ENCODE data around the gene WARS2. TPM values are rescaled to one million over a fixed set of nuclear protein-coding genes. Genes with fewer than 3 reads are reported as not detected.

WARS2 gene
- total RNA-seq, 1 donor from 2014 or later = 20.2 TPM

- no peak for DNase-seq
- H3K4me3 Mint-ChIP-seq = no peak overlapping the region
- peaks cover 83% of the 10 kb centered on the region for H3K27me3 Mint-ChIP-seq
- intact Hi-C loops (cut with micrococcal nuclease) = no loop called here
- H3K9me3 Mint-ChIP-seq = peaks cover 26% of the 10 kb centered on the region
- peak overlapping the region; percentile 35 for H3K27ac Mint-ChIP-seq
- peaks cover 6% of the 10 kb centered on the region for H3K4me1 Mint-ChIP-seq
- peaks cover 9% of the 10 kb centered on the region for H3K36me3 Mint-ChIP-seq (ENCODE audit: low read depth)
Observed at GRCh38 chr1:118990513-118991152, 149.8 kb downstream of the WARS2 start.

GRCh38 chr1:118989878-118990378 lies 150.5 kb downstream of the WARS2 start:
- H3K4me1 Mint-ChIP-seq = peaks cover 7% of the 10 kb centered on the region
- intact Hi-C loops (cut with micrococcal nuclease) = no loop called here
- DNase-seq = no peak
- H3K27ac Mint-ChIP-seq = peak overlapping the region; percentile 35
- peaks cover 12% of the 10 kb centered on the region for H3K36me3 Mint-ChIP-seq (ENCODE audit: low read depth)
- H3K4me3 Mint-ChIP-seq = no peak overlapping the region
- H3K27me3 Mint-ChIP-seq = peaks cover 85% of the 10 kb centered on the region
- peaks cover 33% of the 10 kb centered on the region for H3K9me3 Mint-ChIP-seq

- H3K27me3 Mint-ChIP-seq = peaks cover 85% of the 10 kb centered on the region
- H3K4me1 Mint-ChIP-seq = peaks cover 10% of the 10 kb centered on the region
- H3K9me3 Mint-ChIP-seq = peaks cover 37% of the 10 kb centered on the region
- H3K27ac Mint-ChIP-seq = peak overlapping the region; percentile 15
- intact Hi-C loops (cut with micrococcal nuclease) = no loop called here
- DNase-seq = no peak
- peaks cover 15% of the 10 kb centered on the region for H3K36me3 Mint-ChIP-seq (ENCODE audit: low read depth)
- no peak overlapping the region for H3K4me3 Mint-ChIP-seq
Observed at GRCh38 chr1:118989006-118989815, 151.2 kb downstream of the WARS2 start.

- Mint-ChIP-seq H3K36me3 (ENCODE audit: low read depth) (peaks cover 18% of the 10 kb centered on the region), H3K9me3 (peaks cover 44% of the 10 kb centered on the region), H3K4me3 (peak within 1 kb of the TSS; percentile 16), H3K27ac (peak within 1 kb of the TSS; percentile 78), H3K4me1 (peaks cover 10% of the 10 kb centered on the region), H3K27me3 (peaks cover 85% of the 10 kb centered on the region)
- intact Hi-C loops (cut with micrococcal nuclease) = no loop called here
- no peak for DNase-seq
Observed at GRCh38 chr1:118988186-118989005, 152.1 kb downstream of the WARS2 start, which contains the start of gene TBX15. TBX15 (minus strand) TSS chr1:118988343; CDS start chr1:118987795, 548 bp downstream.

GRCh38 chr1:118987468-118988185 lies 152.8 kb downstream of the WARS2 start:
- H3K9me3 Mint-ChIP-seq = peaks cover 52% of the 10 kb centered on the region
- H3K27ac Mint-ChIP-seq = peak overlapping the region; percentile 67
- peaks cover 89% of the 10 kb centered on the region for H3K27me3 Mint-ChIP-seq
- DNase-seq = no peak
- intact Hi-C loops (cut with micrococcal nuclease) = no loop called here
- no peak overlapping the region for H3K4me3 Mint-ChIP-seq
- H3K36me3 Mint-ChIP-seq (ENCODE audit: low read depth) = peaks cover 18% of the 10 kb centered on the region
- H3K4me1 Mint-ChIP-seq = peaks cover 10% of the 10 kb centered on the region

GRCh38 chr1:118986555-118987467 lies 153.6 kb downstream of the WARS2 start:
- Mint-ChIP-seq H3K4me3 (peak overlapping the region; percentile 16), H3K27me3 (peaks cover 89% of the 10 kb centered on the region), H3K9me3 (peaks cover 48% of the 10 kb centered on the region), H3K36me3 (ENCODE audit: low read depth) (peaks cover 14% of the 10 kb centered on the region), H3K4me1 (peaks cover 7% of the 10 kb centered on the region), H3K27ac (peak overlapping the region; percentile 78)
- intact Hi-C loops (cut with micrococcal nuclease) = no loop called here
- DNase-seq = no peak

GRCh38 chr1:118985640-118986554 lies 154.6 kb downstream of the WARS2 start:
- Mint-ChIP-seq H3K27me3 (peaks cover 88% of the 10 kb centered on the region), H3K4me1 (peaks cover 7% of the 10 kb centered on the region), H3K9me3 (peaks cover 43% of the 10 kb centered on the region), H3K36me3 (ENCODE audit: low read depth) (peaks cover 14% of the 10 kb centered on the region), H3K27ac (peak overlapping the region; percentile 11), H3K4me3 (no peak overlapping the region)
- intact Hi-C loops (cut with micrococcal nuclease) = loop anchor here (1.0 kb wide), 1 partner anchor 21 kb away; no protein-coding TSS in a partner anchor
- DNase-seq = no peak

- peaks cover 89% of the 10 kb centered on the region for H3K27me3 Mint-ChIP-seq
- H3K36me3 Mint-ChIP-seq (ENCODE audit: low read depth) = peaks cover 16% of the 10 kb centered on the region
- H3K4me3 Mint-ChIP-seq = peak overlapping the region; percentile 15
- peaks cover 43% of the 10 kb centered on the region for H3K9me3 Mint-ChIP-seq
- intact Hi-C loops (cut with micrococcal nuclease) = loop anchor here (1.0 kb wide), 1 partner anchor 22 kb away; no protein-coding TSS in a partner anchor
- peak overlapping the region; percentile 82 for H3K27ac Mint-ChIP-seq
- H3K4me1 Mint-ChIP-seq = peaks cover 7% of the 10 kb centered on the region
- DNase-seq = peak; percentile 60
Observed at GRCh38 chr1:118984722-118985639, 155.5 kb downstream of the WARS2 start.

- Mint-ChIP-seq H3K27ac (no peak overlapping the region), H3K27me3 (peaks cover 86% of the 10 kb centered on the region), H3K4me3 (no peak overlapping the region), H3K36me3 (ENCODE audit: low read depth) (peaks cover 16% of the 10 kb centered on the region), H3K9me3 (peaks cover 39% of the 10 kb centered on the region), H3K4me1 (peaks cover 7% of the 10 kb centered on the region)
- intact Hi-C loops (cut with micrococcal nuclease) = no loop called here
- DNase-seq = no peak
Observed at GRCh38 chr1:118984086-118984721, 156.2 kb downstream of the WARS2 start.

- intact Hi-C loops (cut with micrococcal nuclease) = no loop called here
Observed at GRCh38 chr1:118983558-118984041, 156.9 kb downstream of the WARS2 start.

More at GRCh38 chr1:118983558-118984041, 156.9 kb downstream of the WARS2 start:
- Mint-ChIP-seq H3K9me3 (peaks cover 39% of the 10 kb centered on the region), H3K27ac (peak overlapping the region; percentile 66), H3K27me3 (peaks cover 85% of the 10 kb centered on the region), H3K4me1 (peaks cover 7% of the 10 kb centered on the region), H3K4me3 (no peak overlapping the region), H3K36me3 (ENCODE audit: low read depth) (peaks cover 16% of the 10 kb centered on the region)
- no peak for DNase-seq

Measured in activated CD4-positive, alpha-beta T cell treated with anti-CD3 and anti-CD28 coated beads, Interleukin-2, amount 10 ng/mL, durations not matched to agents 24 days and 14 days (primary cell).